ENCODE measurements around the gene SLC30A10.

Gene SLC30A10

DNA sequence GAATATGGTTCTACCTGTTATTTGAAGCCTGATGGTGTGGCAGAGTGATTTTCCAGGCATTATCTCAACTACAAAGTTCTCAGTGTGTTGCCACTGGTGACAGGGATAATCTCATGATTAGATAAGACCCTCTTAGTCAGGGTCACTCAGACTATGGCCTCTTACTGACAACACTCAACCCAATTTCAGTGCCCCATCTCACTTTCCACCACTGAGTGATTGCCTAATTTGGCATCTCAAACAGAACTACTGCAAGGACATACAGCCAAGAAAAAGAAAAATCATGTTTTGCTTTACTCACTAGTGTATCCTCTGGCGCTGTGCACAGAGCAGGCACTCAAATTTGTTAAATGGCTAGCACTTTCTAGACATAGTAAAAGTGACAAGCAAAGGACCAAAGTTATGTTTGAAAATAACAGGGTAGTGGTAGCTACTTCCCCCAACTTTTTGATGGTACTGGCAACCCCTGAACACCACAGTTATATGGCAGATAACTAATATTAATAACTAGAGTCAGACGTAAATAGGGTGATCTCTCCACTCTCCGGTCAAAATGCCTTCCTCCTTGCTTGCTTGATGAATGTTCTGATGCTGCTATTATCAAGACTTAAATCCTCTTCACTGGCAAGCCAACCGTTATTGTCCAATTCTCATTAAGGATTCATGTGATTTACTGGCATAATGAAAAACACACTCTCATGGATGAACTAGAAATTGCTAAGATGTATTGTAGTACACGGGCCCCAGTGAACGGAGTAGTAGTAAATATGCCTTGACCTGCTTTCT lies 37.1 kb upstream of the SLC30A10 start:
- TF ChIP-seq POLR2AphosphoS5 (IDR thresholded peaks at IDR 0.05; ENCODE audit: low read depth, low read length), result no peak
- TF ChIP-seq, protein P1, sequence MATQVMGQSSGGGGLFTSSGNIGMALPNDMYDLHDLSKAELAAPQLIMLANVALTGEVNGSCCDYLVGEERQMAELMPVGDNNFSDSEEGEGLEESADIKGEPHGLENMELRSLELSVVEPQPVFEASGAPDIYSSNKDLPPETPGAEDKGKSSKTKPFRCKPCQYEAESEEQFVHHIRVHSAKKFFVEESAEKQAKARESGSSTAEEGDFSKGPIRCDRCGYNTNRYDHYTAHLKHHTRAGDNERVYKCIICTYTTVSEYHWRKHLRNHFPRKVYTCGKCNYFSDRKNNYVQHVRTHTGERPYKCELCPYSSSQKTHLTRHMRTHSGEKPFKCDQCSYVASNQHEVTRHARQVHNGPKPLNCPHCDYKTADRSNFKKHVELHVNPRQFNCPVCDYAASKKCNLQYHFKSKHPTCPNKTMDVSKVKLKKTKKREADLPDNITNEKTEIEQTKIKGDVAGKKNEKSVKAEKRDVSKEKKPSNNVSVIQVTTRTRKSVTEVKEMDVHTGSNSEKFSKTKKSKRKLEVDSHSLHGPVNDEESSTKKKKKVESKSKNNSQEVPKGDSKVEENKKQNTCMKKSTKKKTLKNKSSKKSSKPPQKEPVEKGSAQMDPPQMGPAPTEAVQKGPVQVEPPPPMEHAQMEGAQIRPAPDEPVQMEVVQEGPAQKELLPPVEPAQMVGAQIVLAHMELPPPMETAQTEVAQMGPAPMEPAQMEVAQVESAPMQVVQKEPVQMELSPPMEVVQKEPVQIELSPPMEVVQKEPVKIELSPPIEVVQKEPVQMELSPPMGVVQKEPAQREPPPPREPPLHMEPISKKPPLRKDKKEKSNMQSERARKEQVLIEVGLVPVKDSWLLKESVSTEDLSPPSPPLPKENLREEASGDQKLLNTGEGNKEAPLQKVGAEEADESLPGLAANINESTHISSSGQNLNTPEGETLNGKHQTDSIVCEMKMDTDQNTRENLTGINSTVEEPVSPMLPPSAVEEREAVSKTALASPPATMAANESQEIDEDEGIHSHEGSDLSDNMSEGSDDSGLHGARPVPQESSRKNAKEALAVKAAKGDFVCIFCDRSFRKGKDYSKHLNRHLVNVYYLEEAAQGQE (IDR thresholded peaks at IDR 0.05; ENCODE audit: insufficient read depth in 1 of 2, low read depth in 2 of 2, low read length in 2 of 2), result no peak
- TF ChIP-seq TAF1 (IDR thresholded peaks at IDR 0.05; ENCODE audit: borderline replicate concordance, insufficient read depth, low read length), result no peak
- TF ChIP-seq SIN3A (IDR thresholded peaks at IDR 0.05; ENCODE audit: borderline replicate concordance, insufficient read depth, low read length), result no peak
- TF ChIP-seq FOXP2 (optimal IDR thresholded peaks at IDR 0.05; ENCODE audit: borderline replicate concordance, extremely low read depth, extremely low read length, insufficient read depth), result no peak

DNA sequence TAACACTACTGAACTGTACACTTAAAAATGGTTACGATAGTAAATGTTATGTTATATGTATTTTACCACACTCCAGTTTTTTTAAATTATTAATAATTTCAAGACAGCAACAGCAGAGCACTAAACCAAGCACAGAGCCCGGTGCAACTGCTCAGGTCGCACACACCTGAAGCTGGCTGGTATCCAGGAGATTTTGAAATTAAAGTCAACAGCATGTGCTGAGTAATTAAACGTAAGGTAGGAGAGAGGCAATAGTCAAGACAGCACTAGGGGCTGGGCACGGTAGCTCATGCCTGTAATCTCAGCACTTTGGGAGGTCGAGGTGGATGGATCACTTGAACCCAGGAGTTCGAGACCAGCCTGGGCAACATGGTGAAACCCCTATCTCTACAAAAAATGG lies 35.1 kb upstream of the SLC30A10 start:
- TF ChIP-seq SIN3A (IDR thresholded peaks at IDR 0.05; ENCODE audit: borderline replicate concordance, insufficient read depth, low read length), result no peak
- TF ChIP-seq FOXP2 (optimal IDR thresholded peaks at IDR 0.05; ENCODE audit: borderline replicate concordance, extremely low read depth, extremely low read length, insufficient read depth), result no peak
- no peak for TF ChIP-seq POLR2AphosphoS5 (IDR thresholded peaks at IDR 0.05; ENCODE audit: low read depth, low read length)
- no peak for TF ChIP-seq TAF1 (IDR thresholded peaks at IDR 0.05; ENCODE audit: borderline replicate concordance, insufficient read depth, low read length)
- TF ChIP-seq, protein P1 (IDR thresholded peaks at IDR 0.05; ENCODE audit: insufficient read depth in 1 of 2, low read depth in 2 of 2, low read length in 2 of 2), result no peak

DNA sequence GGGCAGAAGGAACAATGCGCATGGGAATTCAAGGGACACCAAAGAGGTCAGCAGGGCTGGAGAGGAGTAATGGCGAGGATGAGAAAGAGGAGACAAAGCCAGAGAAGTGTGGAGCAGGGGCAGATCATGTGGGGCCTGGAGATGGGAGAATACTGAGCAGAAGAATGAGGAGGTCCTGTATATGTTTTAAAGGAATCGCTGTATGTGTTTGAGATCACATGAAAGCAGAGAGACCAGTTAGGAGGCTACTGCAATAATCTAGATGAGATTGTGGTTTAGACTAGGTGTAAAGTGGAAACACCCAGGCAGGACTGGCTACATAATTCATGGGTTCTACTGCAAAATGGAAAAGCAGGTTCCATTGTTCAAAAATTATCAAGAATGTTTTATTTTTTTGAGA lies 33.3 kb upstream of the SLC30A10 start:
- TF ChIP-seq, protein P1 (IDR thresholded peaks at IDR 0.05; ENCODE audit: insufficient read depth in 1 of 2, low read depth in 2 of 2, low read length in 2 of 2), result no peak
- TF ChIP-seq FOXP2 (optimal IDR thresholded peaks at IDR 0.05; ENCODE audit: borderline replicate concordance, extremely low read depth, extremely low read length, insufficient read depth) (no peak), TAF1 (IDR thresholded peaks at IDR 0.05; ENCODE audit: borderline replicate concordance, insufficient read depth, low read length) (no peak), SIN3A (IDR thresholded peaks at IDR 0.05; ENCODE audit: borderline replicate concordance, insufficient read depth, low read length) (no peak), POLR2AphosphoS5 (IDR thresholded peaks at IDR 0.05; ENCODE audit: low read depth, low read length) (no peak)

DNA sequence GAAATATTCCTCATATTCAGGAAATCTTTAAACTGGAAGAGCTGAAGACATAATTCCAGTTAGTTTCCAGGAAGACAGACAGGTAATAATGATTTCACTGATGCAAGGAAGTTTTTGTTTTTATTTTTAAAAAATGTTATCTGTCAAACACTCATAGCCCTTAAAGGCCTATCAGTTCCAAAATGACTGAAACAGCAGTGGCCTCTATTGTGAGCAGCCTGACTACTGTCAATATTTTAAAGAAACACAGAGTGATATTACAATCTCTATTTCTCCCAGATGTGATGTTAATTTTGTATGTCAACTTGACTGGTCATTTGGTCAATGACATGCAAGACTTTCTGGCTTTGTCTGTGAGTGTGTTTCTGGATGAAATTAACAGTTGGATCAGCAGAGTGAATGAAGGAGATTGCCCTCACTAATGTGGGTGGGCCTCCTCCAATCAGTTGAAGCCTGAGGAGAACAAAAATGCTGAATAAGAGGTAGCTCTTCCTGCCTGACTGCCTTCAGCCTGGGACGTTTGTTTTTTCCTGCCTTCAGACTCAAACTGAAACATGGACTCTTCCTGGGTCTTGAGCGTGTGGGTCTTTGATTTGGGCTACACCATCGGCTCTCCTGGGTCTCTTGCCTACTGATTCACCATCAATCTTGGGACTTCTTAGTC lies 31.3 kb upstream of the SLC30A10 start:
- TF ChIP-seq POLR2AphosphoS5 (IDR thresholded peaks at IDR 0.05; ENCODE audit: low read depth, low read length) (no peak), FOXP2 (optimal IDR thresholded peaks at IDR 0.05; ENCODE audit: borderline replicate concordance, extremely low read depth, extremely low read length, insufficient read depth) (no peak), TAF1 (IDR thresholded peaks at IDR 0.05; ENCODE audit: borderline replicate concordance, insufficient read depth, low read length) (no peak), SIN3A (IDR thresholded peaks at IDR 0.05; ENCODE audit: borderline replicate concordance, insufficient read depth, low read length) (no peak)
- TF ChIP-seq, protein P1 (IDR thresholded peaks at IDR 0.05; ENCODE audit: insufficient read depth in 1 of 2, low read depth in 2 of 2, low read length in 2 of 2), result no peak
